Upper lobe of left lung (tissue), 6 donors: ENCODE data around the gene PTPRZ1. TPM values are rescaled to one million over a fixed set of nuclear protein-coding genes. Genes with fewer than 3 reads are reported as not detected.

Experiments used
- ATAC-seq, 2 donors: fragments of 200-7000 bp; cut with Tn5 transposase; one replicate each; pipeline ENCODE4 v1.9.1; 2022; ENCODE audit warnings: mild to moderate bottlenecking in 2 of 2, moderate library complexity in 2 of 2; ENCODE audit not compliant: low FRiP score in 2 of 2
- DNase-seq, 2 donors: peaks; one replicate each; pipeline ENCODE4 v3.0.0-alpha.2; 2019 to 2020
- H3K27ac ChIP-seq, 4 donors: fragments of 200-600 bp; sonication (generic); one replicate each; pipeline ENCODE4 v1.5.1; 2016 to 2019
- H3K27me3 ChIP-seq, 4 donors: fragments of 200-600 bp; sonication (generic); one replicate each; pipeline ENCODE4 v1.5.1; 2017 to 2019
- H3K36me3 ChIP-seq, 4 donors: fragments of 200-600 bp; sonication (generic); one replicate each; pipeline ENCODE4 v1.5.1; 2016 to 2019
- H3K4me1 ChIP-seq, 4 donors: fragments of 200-600 bp; sonication (generic); one replicate each; pipeline ENCODE4 v1.5.1; 2018 to 2019
- H3K4me3 ChIP-seq, 4 donors: fragments of 200-600 bp; sonication (generic); one replicate each; pipeline ENCODE4 v1.5.1; 2017 to 2019; ENCODE audit warnings: mild to moderate bottlenecking in 2 of 4, moderate library complexity in 1 of 4
- H3K9me3 ChIP-seq, 4 donors: fragments of 200-600 bp; sonication (generic); one replicate each; pipeline ENCODE4 v1.5.1; 2018 to 2019
- EP300 ChIP-seq, 4 donors: sonication (generic); formaldehyde crosslinking; IDR thresholded peaks; one replicate each; pipeline ENCODE4 v1.5.1; 2017; ENCODE audit warnings: antibody characterized with exemption in 4 of 4, control low read depth in 2 of 4
- POLR2A ChIP-seq, 4 donors: fragments of 450-650 bp; IDR thresholded peaks; one replicate each; pipeline ENCODE4 v1.5.1; 2016 to 2017; ENCODE audit warnings: antibody characterized with exemption in 4 of 4, mild to moderate bottlenecking in 2 of 4
- POLR2AphosphoS5 ChIP-seq, 2 donors: sonication (generic); formaldehyde crosslinking; IDR thresholded peaks; one replicate each; pipeline ENCODE4 v1.5.1; 2017; ENCODE audit warnings: antibody characterized with exemption in 2 of 2
- WGBS, 2 donors: methylation state at CpG; one replicate each; pipeline ENCODE4 v1.1.5; 2017 to 2018; 5-methylcytosine and 5-hydroxymethylcytosine counted together
- total RNA-seq, 6 donors: library from RNA; depleted of rRNA in 4 of 6; stranded (reverse); fragments of >200 nt in 4 of 6; gene quantifications; one replicate each; pipeline versions ENCODE4 v1.1.0 to v1.2.1, GENCODE V29; 2016 to 2021
- TF ChIP-seq, protein P1 (sequence below), 6 experiments: fragments of 450-650 bp in 4 of 6; fragments of 200-600 bp in 2 of 6; sonication (generic) in 2 of 6; IDR thresholded peaks; one replicate each; pipeline ENCODE4 v1.5.1; 2016 to 2019; ENCODE audit warnings: antibody characterized with exemption in 6 of 6
- donor health status: DM: no; HTN: no; CAD: no; lungs with moderate emphysema.
- donor health status: DM: no; HTN: yes; CAD: no; lungs with severe emphysema.

Gene PTPRZ1
- total RNA-seq, 6 donors from 2014 or later, result 0.57 to 7.2 (median 1.2) TPM

DNA sequence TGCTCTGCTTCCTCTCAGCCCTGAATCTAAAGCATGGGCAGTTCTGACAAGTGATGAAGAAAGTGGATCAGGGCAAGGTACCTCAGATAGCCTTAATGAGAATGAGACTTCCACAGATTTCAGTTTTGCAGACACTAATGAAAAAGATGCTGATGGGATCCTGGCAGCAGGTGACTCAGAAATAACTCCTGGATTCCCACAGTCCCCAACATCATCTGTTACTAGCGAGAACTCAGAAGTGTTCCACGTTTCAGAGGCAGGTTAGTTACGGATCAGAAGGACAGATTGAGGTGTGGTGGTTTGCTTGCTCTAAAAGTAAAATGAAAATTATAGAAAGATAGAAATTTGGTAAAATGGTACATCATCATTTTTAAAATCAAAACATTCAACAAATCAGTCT, 140.7 kb downstream of the PTPRZ1 start:
- Histone ChIP-seq H3K27ac (no peak overlapping the region), H3K4me1 (no peaks in the 10 kb centered on the region), H3K4me3 (no peak overlapping the region), H3K36me3 (no peaks in the 10 kb centered on the region), H3K27me3 (no peaks in the 10 kb centered on the region), H3K9me3 (no peaks in the 10 kb centered on the region)
- no peak for TF ChIP-seq EP300 (IDR thresholded peaks at IDR 0.05)
- DNase-seq, result no peak
- 83 to 86% methylated on average over 3 of the region's 3 CpGs for WGBS, 2 donors
- no peak for ATAC-seq

DNA sequence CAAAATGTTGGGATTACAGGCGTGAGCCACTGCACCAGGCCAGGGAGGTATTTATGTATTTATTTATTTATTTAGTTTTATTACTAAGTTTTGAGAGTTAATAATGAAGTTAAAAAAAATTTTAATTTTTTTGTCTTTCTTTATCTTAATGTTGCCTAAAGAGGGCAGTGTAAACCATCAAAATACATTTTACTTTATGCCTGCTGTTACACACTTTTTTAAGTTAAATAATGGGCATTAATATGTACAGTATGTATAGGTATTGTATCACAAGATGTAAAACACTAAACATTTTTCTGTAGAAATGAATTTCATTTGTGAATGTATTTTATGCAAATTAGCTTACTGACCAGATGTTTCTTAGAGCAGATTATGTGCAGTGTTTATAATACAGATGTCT, 141.7 kb downstream of the PTPRZ1 start:
- 89 to 93% methylated on average over 1 of the region's 1 CpG for WGBS, 2 donors

DNA sequence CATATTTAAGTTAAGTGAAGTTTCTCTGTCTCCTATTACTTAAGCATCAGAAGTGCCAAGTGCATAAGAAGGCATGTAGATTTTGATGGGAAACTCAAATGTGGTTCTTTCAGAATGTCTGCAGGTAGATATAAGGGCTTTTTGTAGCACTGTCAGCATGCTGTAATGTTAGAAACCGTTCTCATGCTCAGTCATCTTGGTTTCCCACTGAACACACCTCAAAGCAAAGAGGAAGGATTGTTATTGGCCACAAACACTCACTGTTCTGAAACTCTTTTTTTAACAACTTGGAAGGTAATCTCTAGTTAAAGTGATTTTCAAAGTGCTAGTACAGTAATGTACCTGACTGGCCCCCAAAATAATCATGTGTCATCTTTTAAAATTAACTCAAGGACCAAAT, 145.1 kb downstream of the PTPRZ1 start:
- no peak overlapping the region for H3K4me3 ChIP-seq
- TF ChIP-seq POLR2AphosphoS5 (IDR thresholded peaks at IDR 0.05) (no peak), EP300 (IDR thresholded peaks at IDR 0.05) (no peak), POLR2A (IDR thresholded peaks at IDR 0.05) (no peak)
- TF ChIP-seq, protein P1, sequence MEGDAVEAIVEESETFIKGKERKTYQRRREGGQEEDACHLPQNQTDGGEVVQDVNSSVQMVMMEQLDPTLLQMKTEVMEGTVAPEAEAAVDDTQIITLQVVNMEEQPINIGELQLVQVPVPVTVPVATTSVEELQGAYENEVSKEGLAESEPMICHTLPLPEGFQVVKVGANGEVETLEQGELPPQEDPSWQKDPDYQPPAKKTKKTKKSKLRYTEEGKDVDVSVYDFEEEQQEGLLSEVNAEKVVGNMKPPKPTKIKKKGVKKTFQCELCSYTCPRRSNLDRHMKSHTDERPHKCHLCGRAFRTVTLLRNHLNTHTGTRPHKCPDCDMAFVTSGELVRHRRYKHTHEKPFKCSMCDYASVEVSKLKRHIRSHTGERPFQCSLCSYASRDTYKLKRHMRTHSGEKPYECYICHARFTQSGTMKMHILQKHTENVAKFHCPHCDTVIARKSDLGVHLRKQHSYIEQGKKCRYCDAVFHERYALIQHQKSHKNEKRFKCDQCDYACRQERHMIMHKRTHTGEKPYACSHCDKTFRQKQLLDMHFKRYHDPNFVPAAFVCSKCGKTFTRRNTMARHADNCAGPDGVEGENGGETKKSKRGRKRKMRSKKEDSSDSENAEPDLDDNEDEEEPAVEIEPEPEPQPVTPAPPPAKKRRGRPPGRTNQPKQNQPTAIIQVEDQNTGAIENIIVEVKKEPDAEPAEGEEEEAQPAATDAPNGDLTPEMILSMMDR (IDR thresholded peaks at IDR 0.05), result no peak
- no peaks in the 10 kb centered on the region for H3K36me3 ChIP-seq
- no peak for DNase-seq
- no peaks in the 10 kb centered on the region for H3K4me1 ChIP-seq
- H3K27ac ChIP-seq, result no peak overlapping the region
- H3K9me3 ChIP-seq, result no peaks in the 10 kb centered on the region
- 35 to 52% methylated on average over 1 of the region's 1 CpG for WGBS, 2 donors
- no peaks in the 10 kb centered on the region for H3K27me3 ChIP-seq
- ATAC-seq, result no peak

More for the DNA sequence above, 141.7 kb downstream of the PTPRZ1 start:
- no peak for DNase-seq
- no peaks in the 10 kb centered on the region for H3K27me3 ChIP-seq
- H3K4me1 ChIP-seq, result no peaks in the 10 kb centered on the region
- ATAC-seq, result no peak
- no peaks in the 10 kb centered on the region for H3K36me3 ChIP-seq
- TF ChIP-seq POLR2AphosphoS5 (IDR thresholded peaks at IDR 0.05), result no peak
- TF ChIP-seq, protein P1 (IDR thresholded peaks at IDR 0.05), result no peak
- TF ChIP-seq POLR2A (IDR thresholded peaks at IDR 0.05), result no peak
- TF ChIP-seq EP300 (IDR thresholded peaks at IDR 0.05), result no peak
- no peak overlapping the region for H3K27ac ChIP-seq
- no peaks in the 10 kb centered on the region for H3K9me3 ChIP-seq
- no peak overlapping the region for H3K4me3 ChIP-seq

DNA sequence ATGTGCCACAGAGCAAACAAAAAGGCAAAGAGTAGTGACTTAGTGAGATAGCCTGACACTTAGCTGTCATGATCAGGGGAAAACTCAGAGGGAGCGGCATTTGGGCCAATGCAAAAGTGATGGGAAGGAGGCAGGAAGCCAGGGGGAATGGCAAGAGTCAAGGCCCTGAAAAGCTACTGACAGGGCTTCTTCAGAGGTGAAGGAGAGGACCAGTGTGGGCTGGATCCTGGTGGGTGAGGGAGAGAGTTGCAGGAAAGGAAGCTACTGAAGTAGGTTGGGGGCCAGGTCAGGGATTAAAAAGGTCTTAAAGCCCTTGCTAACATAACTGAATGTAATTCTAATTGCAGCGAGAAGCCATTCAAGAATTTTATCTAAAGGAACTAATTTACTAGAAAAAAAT, 154.1 kb downstream of the PTPRZ1 start:
- H3K36me3 ChIP-seq, result no peaks in the 10 kb centered on the region
- no peak for TF ChIP-seq POLR2AphosphoS5 (IDR thresholded peaks at IDR 0.05)
- TF ChIP-seq, protein P1 (IDR thresholded peaks at IDR 0.05), result no peak
- no peak for TF ChIP-seq EP300 (IDR thresholded peaks at IDR 0.05)
- TF ChIP-seq POLR2A (IDR thresholded peaks at IDR 0.05), result no peak
- H3K4me1 ChIP-seq, result no peaks in the 10 kb centered on the region
- 90 to 91% methylated on average over 2 of the region's 2 CpGs for WGBS, 2 donors
- ATAC-seq, result no peak
- H3K27ac ChIP-seq, result no peak overlapping the region
- no peak overlapping the region for H3K4me3 ChIP-seq
- DNase-seq, result no peak
- H3K27me3 ChIP-seq, result no peaks in the 10 kb centered on the region
- no peaks in the 10 kb centered on the region for H3K9me3 ChIP-seq

DNA sequence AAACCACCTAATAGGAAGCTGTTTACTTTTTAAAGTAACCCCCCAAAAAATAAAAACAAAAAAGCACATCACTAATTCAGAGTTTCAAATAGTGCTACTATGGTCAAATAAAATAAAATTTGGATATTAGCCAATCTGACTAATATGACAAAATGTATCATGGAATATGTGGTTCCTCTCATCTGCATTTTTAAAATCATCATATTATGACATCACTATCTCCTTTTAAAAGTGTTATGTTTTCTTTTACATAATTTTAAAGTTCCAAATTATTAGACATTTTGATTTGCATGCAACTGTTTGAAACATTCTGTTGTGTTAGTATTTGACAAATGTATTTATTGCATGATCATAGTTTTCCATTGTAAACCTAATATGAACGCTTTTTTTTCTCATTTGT, 160.7 kb downstream of the PTPRZ1 start:
- no peak for ATAC-seq
- 86 to 88% methylated on average over 1 of the region's 1 CpG for WGBS, 2 donors

More for the DNA sequence above, 160.7 kb downstream of the PTPRZ1 start:
- Histone ChIP-seq H3K36me3 (no peaks in the 10 kb centered on the region), H3K4me1 (no peaks in the 10 kb centered on the region), H3K9me3 (no peaks in the 10 kb centered on the region), H3K4me3 (no peak overlapping the region), H3K27me3 (no peaks in the 10 kb centered on the region), H3K27ac (no peak overlapping the region)
- DNase-seq, result no peak
- no peak for TF ChIP-seq POLR2A (IDR thresholded peaks at IDR 0.05)
- no peak for TF ChIP-seq POLR2AphosphoS5 (IDR thresholded peaks at IDR 0.05)
- TF ChIP-seq, protein P1 (IDR thresholded peaks at IDR 0.05), result no peak
- no peak for TF ChIP-seq EP300 (IDR thresholded peaks at IDR 0.05)
